ENCODE data around the gene TANGO6.

Gene TANGO6

GRCh38 chr16:68889508-68890150, 46.3 kb downstream of the TANGO6 start:
- Histone ChIP-seq H3K4me1 (no peaks in the 10 kb centered on the region), H3K9ac (no peak overlapping the region), H3K27ac (no peak overlapping the region), H3K36me3 (no peaks in the 10 kb centered on the region), H4K20me1 (no peaks in the 10 kb centered on the region), H3K4me3 (no peak overlapping the region), H3K9me3 (no peaks in the 10 kb centered on the region), H3K4me2 (no peak overlapping the region), H3K27me3 (no peaks in the 10 kb centered on the region)
- TF ChIP-seq Cebpa-rat (IDR thresholded peaks at IDR 0.05): no peak

- H3K36me3 ChIP-seq: no peaks in the 10 kb centered on the region
- H3K27ac ChIP-seq: no peak overlapping the region
- TF ChIP-seq Cebpa-rat (IDR thresholded peaks at IDR 0.05): no peak
- no peaks in the 10 kb centered on the region for H3K27me3 ChIP-seq
- no peak overlapping the region for H3K4me3 ChIP-seq
- H4K20me1 ChIP-seq: no peaks in the 10 kb centered on the region
- no peak overlapping the region for H3K4me2 ChIP-seq
- H3K9me3 ChIP-seq: no peaks in the 10 kb centered on the region
- no peak overlapping the region for H3K9ac ChIP-seq
- no peaks in the 10 kb centered on the region for H3K4me1 ChIP-seq
These were observed 48.9 kb downstream of the TANGO6 start for GRCh38 chr16:68892214-68892613.

GRCh38 chr16:68892898-68893297, 49.6 kb downstream of the TANGO6 start:
- no peak overlapping the region for H3K4me2 ChIP-seq
- no peak overlapping the region for H3K9ac ChIP-seq
- no peaks in the 10 kb centered on the region for H3K4me1 ChIP-seq
- H3K27ac ChIP-seq: no peak overlapping the region
- H3K36me3 ChIP-seq: no peaks in the 10 kb centered on the region
- H3K27me3 ChIP-seq: no peaks in the 10 kb centered on the region
- H3K4me3 ChIP-seq: no peak overlapping the region
- no peak for TF ChIP-seq Cebpa-rat (IDR thresholded peaks at IDR 0.05)
- H3K9me3 ChIP-seq: no peaks in the 10 kb centered on the region
- H4K20me1 ChIP-seq: no peaks in the 10 kb centered on the region

- Histone ChIP-seq H3K4me3 (no peak overlapping the region), H3K9ac (no peak overlapping the region), H3K27ac (no peak overlapping the region), H4K20me1 (no peaks in the 10 kb centered on the region), H3K36me3 (no peaks in the 10 kb centered on the region), H3K4me2 (no peak overlapping the region), H3K9me3 (no peaks in the 10 kb centered on the region), H3K27me3 (no peaks in the 10 kb centered on the region), H3K4me1 (no peaks in the 10 kb centered on the region)
- no peak for TF ChIP-seq Cebpa-rat (IDR thresholded peaks at IDR 0.05)
These were observed 50.7 kb downstream of the TANGO6 start for GRCh38 chr16:68893710-68894705.

- no peak for TF ChIP-seq Cebpa-rat (IDR thresholded peaks at IDR 0.05)
- Histone ChIP-seq H3K4me1 (no peaks in the 10 kb centered on the region), H4K20me1 (no peaks in the 10 kb centered on the region), H3K36me3 (no peaks in the 10 kb centered on the region), H3K9me3 (no peaks in the 10 kb centered on the region), H3K27ac (no peak overlapping the region), H3K4me2 (no peak overlapping the region), H3K9ac (no peak overlapping the region), H3K4me3 (no peak overlapping the region), H3K27me3 (no peaks in the 10 kb centered on the region)
These were observed 51.4 kb downstream of the TANGO6 start for GRCh38 chr16:68894714-68895113.

GRCh38 chr16:68898026-68898425, 54.7 kb downstream of the TANGO6 start:
- no peak overlapping the region for H3K4me2 ChIP-seq
- no peak for TF ChIP-seq Cebpa-rat (IDR thresholded peaks at IDR 0.05)

GRCh38 chr16:68900009-68900408, 56.7 kb downstream of the TANGO6 start:
- Histone ChIP-seq H3K9me3 (no peaks in the 10 kb centered on the region), H3K4me2 (no peak overlapping the region), H4K20me1 (no peaks in the 10 kb centered on the region), H3K4me1 (no peaks in the 10 kb centered on the region), H3K27me3 (no peaks in the 10 kb centered on the region; the same call in 1 of the 2 replicates), H3K4me3 (no peak overlapping the region), H3K27ac (no peak overlapping the region), H3K9ac (0 out of 2 replicates have a peak overlapping the region, but pooled peaks have one; percentile 15), H3K36me3 (peaks cover 18% of the 10 kb centered on the region; the same call in 1 of the 2 replicates)
- TF ChIP-seq Cebpa-rat (IDR thresholded peaks at IDR 0.05): no peak

More at GRCh38 chr16:68898026-68898425, 54.7 kb downstream of the TANGO6 start:
- H3K36me3 ChIP-seq: peaks cover 18% of the 10 kb centered on the region; the same call in 1 of the 2 replicates
- H4K20me1 ChIP-seq: no peaks in the 10 kb centered on the region
- no peak overlapping the region for H3K9ac ChIP-seq
- no peaks in the 10 kb centered on the region for H3K4me1 ChIP-seq
- no peaks in the 10 kb centered on the region; the same call in 1 of the 2 replicates for H3K27me3 ChIP-seq
- no peak overlapping the region for H3K4me3 ChIP-seq
- H3K9me3 ChIP-seq: no peaks in the 10 kb centered on the region
- no peak overlapping the region for H3K27ac ChIP-seq

GRCh38 chr16:68902003-68902968, 59.0 kb downstream of the TANGO6 start:
- Histone ChIP-seq H3K4me2 (no peak overlapping the region), H3K27ac (no peak overlapping the region)

GRCh38 chr16:68902969-68903345, 59.6 kb downstream of the TANGO6 start:
- no peak overlapping the region for H3K27ac ChIP-seq

More at GRCh38 chr16:68902003-68902968, 59.0 kb downstream of the TANGO6 start:
- TF ChIP-seq Cebpa-rat (IDR thresholded peaks at IDR 0.05): no peak
- H4K20me1 ChIP-seq: no peaks in the 10 kb centered on the region
- no peaks in the 10 kb centered on the region; the same call in 1 of the 2 replicates for H3K27me3 ChIP-seq
- no peaks in the 10 kb centered on the region for H3K9me3 ChIP-seq
- H3K36me3 ChIP-seq: peaks cover 20% of the 10 kb centered on the region; the same call in 1 of the 2 replicates
- H3K4me1 ChIP-seq: no peaks in the 10 kb centered on the region
- no peak overlapping the region for H3K4me3 ChIP-seq
- no peak overlapping the region for H3K9ac ChIP-seq

More at GRCh38 chr16:68902969-68903345, 59.6 kb downstream of the TANGO6 start:
- H3K27me3 ChIP-seq: no peaks in the 10 kb centered on the region; the same call in 1 of the 2 replicates
- H3K9me3 ChIP-seq: no peaks in the 10 kb centered on the region
- no peak overlapping the region for H3K4me2 ChIP-seq
- H3K4me1 ChIP-seq: no peaks in the 10 kb centered on the region
- H3K36me3 ChIP-seq: peaks cover 26% of the 10 kb centered on the region; the same call in 1 of the 2 replicates
- H4K20me1 ChIP-seq: no peaks in the 10 kb centered on the region
- no peak overlapping the region for H3K4me3 ChIP-seq
- H3K9ac ChIP-seq: no peak overlapping the region
- no peak for TF ChIP-seq Cebpa-rat (IDR thresholded peaks at IDR 0.05)
